Neural crest cell (in vitro differentiated cells): ENCODE results near the gene ACP4. TPM values are rescaled to one million over a fixed set of nuclear protein-coding genes. Genes with fewer than 3 reads are reported as not detected.
"Not testable (repeated sequence)": the region's sequence is repeated elsewhere in the genome, so short reads cannot be mapped to it uniquely, and the experiment has no call there.

Source experiments
- DNase-seq: peaks from one replicate; pipeline ENCODE4 v3.0.0; 2021; ENCODE audit warnings: low read depth, mixed read lengths, low spot score
- H3K27ac Mint-ChIP-seq: one replicate; pipeline ENCODE4 v1.8.0; 2021; ENCODE audit warnings: mild to moderate bottlenecking, mixed read lengths; ENCODE audit not compliant: unreplicated experiment
- H3K27me3 Mint-ChIP-seq: 2 replicates; pipeline ENCODE4 v1.8.0; 2021; ENCODE audit warnings: low read depth, mild to moderate bottlenecking, mixed read lengths
- H3K36me3 Mint-ChIP-seq: 2 replicates; pipeline ENCODE4 v1.8.0; 2021; ENCODE audit warnings: low read depth, mild to moderate bottlenecking, mixed read lengths
- H3K4me1 Mint-ChIP-seq: 2 replicates; pipeline ENCODE4 v1.8.0; 2021; ENCODE audit warnings: mixed read lengths
- H3K4me3 Mint-ChIP-seq: one replicate; pipeline ENCODE4 v1.8.0; 2021; ENCODE audit warnings: mild to moderate bottlenecking, mixed read lengths
- H3K9me3 Mint-ChIP-seq: 2 replicates; pipeline ENCODE4 v1.8.0; 2021; ENCODE audit warnings: mixed read lengths
- CTCF ChIP-seq: fragments of 200-600 bp; sonication (generic); conservative IDR thresholded peaks from 2 replicates; pipeline ENCODE4 v1.5.0; 2021; ENCODE audit warnings: antibody characterized with exemption, mild to moderate bottlenecking
- total RNA-seq: library from RNA; stranded (reverse); gene quantifications from 2 replicates; pipeline ENCODE4 v1.2.1, GENCODE V29; 2021

Gene ACP4
- total RNA-seq, 1 donor from 2014 or later: not detected

GRCh38 chr19:50750010-50750409 lies 40.2 kb upstream of the ACP4 start:
- no peak for DNase-seq
- Mint-ChIP-seq H3K4me1 (no peaks in the 10 kb centered on the region), H3K27me3 (peaks cover 10% of the 10 kb centered on the region), H3K4me3 (no peak overlapping the region), H3K9me3 (no peaks in the 10 kb centered on the region), H3K36me3 (no peaks in the 10 kb centered on the region), H3K27ac (no peak overlapping the region)
- no peak for TF ChIP-seq CTCF

GRCh38 chr19:50753879-50754278 lies 36.3 kb upstream of the ACP4 start:
- Mint-ChIP-seq H3K4me3 (no peak overlapping the region), H3K27ac (no peak overlapping the region), H3K27me3 (peaks cover 30% of the 10 kb centered on the region), H3K9me3 (no peaks in the 10 kb centered on the region), H3K4me1 (no peaks in the 10 kb centered on the region), H3K36me3 (no peaks in the 10 kb centered on the region)
- DNase-seq: no peak
- TF ChIP-seq CTCF: no peak

GRCh38 chr19:50756244-50756643 lies 34.0 kb upstream of the ACP4 start:
- H3K4me1 Mint-ChIP-seq, H3K9me3 Mint-ChIP-seq, H3K36me3 Mint-ChIP-seq, DNase-seq, H3K27ac Mint-ChIP-seq, H3K4me3 Mint-ChIP-seq: not testable (repeated sequence)
- peaks cover 30% of the 10 kb centered on the region for H3K27me3 Mint-ChIP-seq

GRCh38 chr19:50757624-50758023 lies 32.6 kb upstream of the ACP4 start:
- not testable (repeated sequence) for DNase-seq, H3K9me3 Mint-ChIP-seq, H3K36me3 Mint-ChIP-seq, H3K27ac Mint-ChIP-seq, H3K4me1 Mint-ChIP-seq, H3K4me3 Mint-ChIP-seq
- H3K27me3 Mint-ChIP-seq: peaks cover 30% of the 10 kb centered on the region

- not testable (repeated sequence) for H3K27ac Mint-ChIP-seq, H3K4me1 Mint-ChIP-seq, H3K36me3 Mint-ChIP-seq, DNase-seq, H3K9me3 Mint-ChIP-seq, H3K4me3 Mint-ChIP-seq
- H3K27me3 Mint-ChIP-seq: peaks cover 25% of the 10 kb centered on the region
These were observed 31.1 kb upstream of the ACP4 start for GRCh38 chr19:50759076-50759475.

GRCh38 chr19:50759886-50760285 lies 30.3 kb upstream of the ACP4 start:
- TF ChIP-seq CTCF: no peak
- H3K27ac Mint-ChIP-seq: no peak overlapping the region
- peaks cover 24% of the 10 kb centered on the region for H3K27me3 Mint-ChIP-seq
- H3K4me1 Mint-ChIP-seq: no peaks in the 10 kb centered on the region
- no peak overlapping the region for H3K4me3 Mint-ChIP-seq
- no peak for DNase-seq
- H3K36me3 Mint-ChIP-seq: no peaks in the 10 kb centered on the region
- H3K9me3 Mint-ChIP-seq: peaks cover 4% of the 10 kb centered on the region

GRCh38 chr19:50761501-50761900 lies 28.7 kb upstream of the ACP4 start:
- not testable (repeated sequence) for H3K36me3 Mint-ChIP-seq, H3K27ac Mint-ChIP-seq, H3K9me3 Mint-ChIP-seq, H3K4me3 Mint-ChIP-seq, DNase-seq, H3K4me1 Mint-ChIP-seq
- H3K27me3 Mint-ChIP-seq: peaks cover 15% of the 10 kb centered on the region

GRCh38 chr19:50763521-50763920 lies 26.7 kb upstream of the ACP4 start:
- not testable (repeated sequence) for H3K4me1 Mint-ChIP-seq, DNase-seq, H3K27ac Mint-ChIP-seq, H3K36me3 Mint-ChIP-seq, H3K9me3 Mint-ChIP-seq, H3K4me3 Mint-ChIP-seq
- H3K27me3 Mint-ChIP-seq: peaks cover 14% of the 10 kb centered on the region
